ENCODE results near the gene ELAVL1.

DNA sequence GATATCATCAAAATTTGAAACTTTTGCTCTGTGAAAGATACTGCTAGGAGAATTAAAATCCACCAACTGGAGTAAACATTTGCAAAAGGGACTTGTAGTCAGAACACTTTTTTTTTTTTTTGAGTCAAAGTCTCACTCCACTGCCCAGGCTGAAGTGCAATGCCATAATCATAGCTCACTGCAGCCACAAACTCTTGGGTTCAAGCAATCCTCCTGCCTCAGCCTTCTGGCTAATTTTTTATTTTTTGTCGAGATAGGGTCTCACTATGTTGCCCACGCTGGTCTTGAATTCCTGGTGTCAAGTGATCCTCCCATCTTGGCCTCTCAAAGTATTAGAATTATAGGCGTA, 9.7 kb downstream of the ELAVL1 start:
- TF ChIP-seq, protein P1, sequence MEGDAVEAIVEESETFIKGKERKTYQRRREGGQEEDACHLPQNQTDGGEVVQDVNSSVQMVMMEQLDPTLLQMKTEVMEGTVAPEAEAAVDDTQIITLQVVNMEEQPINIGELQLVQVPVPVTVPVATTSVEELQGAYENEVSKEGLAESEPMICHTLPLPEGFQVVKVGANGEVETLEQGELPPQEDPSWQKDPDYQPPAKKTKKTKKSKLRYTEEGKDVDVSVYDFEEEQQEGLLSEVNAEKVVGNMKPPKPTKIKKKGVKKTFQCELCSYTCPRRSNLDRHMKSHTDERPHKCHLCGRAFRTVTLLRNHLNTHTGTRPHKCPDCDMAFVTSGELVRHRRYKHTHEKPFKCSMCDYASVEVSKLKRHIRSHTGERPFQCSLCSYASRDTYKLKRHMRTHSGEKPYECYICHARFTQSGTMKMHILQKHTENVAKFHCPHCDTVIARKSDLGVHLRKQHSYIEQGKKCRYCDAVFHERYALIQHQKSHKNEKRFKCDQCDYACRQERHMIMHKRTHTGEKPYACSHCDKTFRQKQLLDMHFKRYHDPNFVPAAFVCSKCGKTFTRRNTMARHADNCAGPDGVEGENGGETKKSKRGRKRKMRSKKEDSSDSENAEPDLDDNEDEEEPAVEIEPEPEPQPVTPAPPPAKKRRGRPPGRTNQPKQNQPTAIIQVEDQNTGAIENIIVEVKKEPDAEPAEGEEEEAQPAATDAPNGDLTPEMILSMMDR (IDR thresholded peaks at IDR 0.05; ENCODE audit: insufficient read depth, low read depth, low read length): no peak
- no peak for TF ChIP-seq EZH2 (IDR thresholded peaks at IDR 0.05; ENCODE audit: insufficient read depth, low read length)
